ENCODE results near the gene TEF.
"Not testable (repeated sequence)": the region's sequence is repeated elsewhere in the genome, so short reads cannot be mapped to it uniquely, and the experiment has no call there.

The TEF gene

GRCh38 chr22:41425660-41426365 lies 44.1 kb downstream of the TEF start:
- no peak for TF ChIP-seq CTCF (IDR thresholded peaks at IDR 0.05; ENCODE audit: low read depth, low read length)

GRCh38 chr22:41429232-41429950 lies 47.6 kb downstream of the TEF start:
- no peak overlapping the region for H3K4me3 ChIP-seq (ENCODE audit: low read depth, low read length)
- TF ChIP-seq CTCF (IDR thresholded peaks at IDR 0.05; ENCODE audit: low read depth, low read length) = no peak

More at GRCh38 chr22:41425660-41426365, 44.1 kb downstream of the TEF start:
- H3K4me3 ChIP-seq (ENCODE audit: low read depth, low read length) = no peak overlapping the region

GRCh38 chr22:41429951-41430332 lies 48.2 kb downstream of the TEF start:
- TF ChIP-seq CTCF (IDR thresholded peaks at IDR 0.05; ENCODE audit: low read depth, low read length) = no peak

GRCh38 chr22:41431656-41432055 lies 49.9 kb downstream of the TEF start:
- H3K4me3 ChIP-seq (ENCODE audit: low read depth, low read length) = no peak overlapping the region
- no peak for TF ChIP-seq CTCF (IDR thresholded peaks at IDR 0.05; ENCODE audit: low read depth, low read length)

More at GRCh38 chr22:41429951-41430332, 48.2 kb downstream of the TEF start:
- no peak overlapping the region for H3K4me3 ChIP-seq (ENCODE audit: low read depth, low read length)

GRCh38 chr22:41433480-41433879 lies 51.7 kb downstream of the TEF start:
- H3K4me3 ChIP-seq (ENCODE audit: low read depth, low read length) = not testable (repeated sequence)

- H3K4me3 ChIP-seq (ENCODE audit: low read depth, low read length) = not testable (repeated sequence)
Observed at GRCh38 chr22:41434361-41435003, 52.7 kb downstream of the TEF start.

GRCh38 chr22:41435560-41435959 lies 53.8 kb downstream of the TEF start:
- TF ChIP-seq CTCF (IDR thresholded peaks at IDR 0.05; ENCODE audit: low read depth, low read length) = no peak
- H3K4me3 ChIP-seq (ENCODE audit: low read depth, low read length) = no peak overlapping the region
